ENCODE measurements around the gene ELF2. TPM values are rescaled to one million over a fixed set of nuclear protein-coding genes. Genes with fewer than 3 reads are reported as not detected.

The ELF2 gene
- total and polyA plus RNA-seq, 2 of the 8 experiments (the other 6 are each of a cell fraction or from before 2014, with no cell fraction given), result 21.1 to 44.3 TPM

DNA sequence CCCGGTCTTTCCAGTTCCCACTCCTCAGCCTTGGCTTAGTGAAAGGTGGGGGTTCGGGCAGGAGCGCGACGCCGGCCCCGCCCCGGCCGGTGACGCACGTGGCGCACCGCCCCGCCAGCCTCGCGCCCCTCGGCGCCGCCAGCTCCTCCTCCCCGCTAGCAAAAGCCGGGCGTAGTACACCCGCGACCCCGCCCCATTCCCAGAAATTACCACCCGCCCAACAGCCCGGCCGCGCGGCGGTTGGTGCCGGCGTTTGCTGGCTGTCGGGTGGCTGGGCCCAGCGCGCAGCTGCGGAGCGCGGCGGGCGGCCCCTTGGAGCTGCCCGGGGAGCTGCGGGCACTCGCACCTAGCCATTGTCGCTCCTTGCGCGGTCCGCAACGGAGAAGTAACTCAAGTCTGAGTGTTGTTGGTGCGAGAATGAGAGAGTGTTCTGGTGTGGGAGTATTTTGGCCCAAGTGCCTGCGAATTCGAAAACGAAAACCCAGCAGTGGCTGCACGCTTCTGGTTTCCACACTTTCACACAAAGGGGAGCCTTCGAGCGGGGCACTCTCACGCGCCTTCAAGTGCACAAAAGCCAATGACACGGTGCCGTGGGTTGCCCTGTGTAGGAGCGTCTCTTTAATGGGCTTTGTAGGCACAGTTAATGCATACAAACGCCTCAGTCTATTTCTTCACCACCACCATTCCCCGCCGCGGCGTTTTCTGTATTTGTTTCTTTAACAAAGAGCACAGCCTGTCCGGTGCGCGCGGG lies 1.0 kb upstream of the ELF2 start (continued):
- TF ChIP-seq, protein P1, sequence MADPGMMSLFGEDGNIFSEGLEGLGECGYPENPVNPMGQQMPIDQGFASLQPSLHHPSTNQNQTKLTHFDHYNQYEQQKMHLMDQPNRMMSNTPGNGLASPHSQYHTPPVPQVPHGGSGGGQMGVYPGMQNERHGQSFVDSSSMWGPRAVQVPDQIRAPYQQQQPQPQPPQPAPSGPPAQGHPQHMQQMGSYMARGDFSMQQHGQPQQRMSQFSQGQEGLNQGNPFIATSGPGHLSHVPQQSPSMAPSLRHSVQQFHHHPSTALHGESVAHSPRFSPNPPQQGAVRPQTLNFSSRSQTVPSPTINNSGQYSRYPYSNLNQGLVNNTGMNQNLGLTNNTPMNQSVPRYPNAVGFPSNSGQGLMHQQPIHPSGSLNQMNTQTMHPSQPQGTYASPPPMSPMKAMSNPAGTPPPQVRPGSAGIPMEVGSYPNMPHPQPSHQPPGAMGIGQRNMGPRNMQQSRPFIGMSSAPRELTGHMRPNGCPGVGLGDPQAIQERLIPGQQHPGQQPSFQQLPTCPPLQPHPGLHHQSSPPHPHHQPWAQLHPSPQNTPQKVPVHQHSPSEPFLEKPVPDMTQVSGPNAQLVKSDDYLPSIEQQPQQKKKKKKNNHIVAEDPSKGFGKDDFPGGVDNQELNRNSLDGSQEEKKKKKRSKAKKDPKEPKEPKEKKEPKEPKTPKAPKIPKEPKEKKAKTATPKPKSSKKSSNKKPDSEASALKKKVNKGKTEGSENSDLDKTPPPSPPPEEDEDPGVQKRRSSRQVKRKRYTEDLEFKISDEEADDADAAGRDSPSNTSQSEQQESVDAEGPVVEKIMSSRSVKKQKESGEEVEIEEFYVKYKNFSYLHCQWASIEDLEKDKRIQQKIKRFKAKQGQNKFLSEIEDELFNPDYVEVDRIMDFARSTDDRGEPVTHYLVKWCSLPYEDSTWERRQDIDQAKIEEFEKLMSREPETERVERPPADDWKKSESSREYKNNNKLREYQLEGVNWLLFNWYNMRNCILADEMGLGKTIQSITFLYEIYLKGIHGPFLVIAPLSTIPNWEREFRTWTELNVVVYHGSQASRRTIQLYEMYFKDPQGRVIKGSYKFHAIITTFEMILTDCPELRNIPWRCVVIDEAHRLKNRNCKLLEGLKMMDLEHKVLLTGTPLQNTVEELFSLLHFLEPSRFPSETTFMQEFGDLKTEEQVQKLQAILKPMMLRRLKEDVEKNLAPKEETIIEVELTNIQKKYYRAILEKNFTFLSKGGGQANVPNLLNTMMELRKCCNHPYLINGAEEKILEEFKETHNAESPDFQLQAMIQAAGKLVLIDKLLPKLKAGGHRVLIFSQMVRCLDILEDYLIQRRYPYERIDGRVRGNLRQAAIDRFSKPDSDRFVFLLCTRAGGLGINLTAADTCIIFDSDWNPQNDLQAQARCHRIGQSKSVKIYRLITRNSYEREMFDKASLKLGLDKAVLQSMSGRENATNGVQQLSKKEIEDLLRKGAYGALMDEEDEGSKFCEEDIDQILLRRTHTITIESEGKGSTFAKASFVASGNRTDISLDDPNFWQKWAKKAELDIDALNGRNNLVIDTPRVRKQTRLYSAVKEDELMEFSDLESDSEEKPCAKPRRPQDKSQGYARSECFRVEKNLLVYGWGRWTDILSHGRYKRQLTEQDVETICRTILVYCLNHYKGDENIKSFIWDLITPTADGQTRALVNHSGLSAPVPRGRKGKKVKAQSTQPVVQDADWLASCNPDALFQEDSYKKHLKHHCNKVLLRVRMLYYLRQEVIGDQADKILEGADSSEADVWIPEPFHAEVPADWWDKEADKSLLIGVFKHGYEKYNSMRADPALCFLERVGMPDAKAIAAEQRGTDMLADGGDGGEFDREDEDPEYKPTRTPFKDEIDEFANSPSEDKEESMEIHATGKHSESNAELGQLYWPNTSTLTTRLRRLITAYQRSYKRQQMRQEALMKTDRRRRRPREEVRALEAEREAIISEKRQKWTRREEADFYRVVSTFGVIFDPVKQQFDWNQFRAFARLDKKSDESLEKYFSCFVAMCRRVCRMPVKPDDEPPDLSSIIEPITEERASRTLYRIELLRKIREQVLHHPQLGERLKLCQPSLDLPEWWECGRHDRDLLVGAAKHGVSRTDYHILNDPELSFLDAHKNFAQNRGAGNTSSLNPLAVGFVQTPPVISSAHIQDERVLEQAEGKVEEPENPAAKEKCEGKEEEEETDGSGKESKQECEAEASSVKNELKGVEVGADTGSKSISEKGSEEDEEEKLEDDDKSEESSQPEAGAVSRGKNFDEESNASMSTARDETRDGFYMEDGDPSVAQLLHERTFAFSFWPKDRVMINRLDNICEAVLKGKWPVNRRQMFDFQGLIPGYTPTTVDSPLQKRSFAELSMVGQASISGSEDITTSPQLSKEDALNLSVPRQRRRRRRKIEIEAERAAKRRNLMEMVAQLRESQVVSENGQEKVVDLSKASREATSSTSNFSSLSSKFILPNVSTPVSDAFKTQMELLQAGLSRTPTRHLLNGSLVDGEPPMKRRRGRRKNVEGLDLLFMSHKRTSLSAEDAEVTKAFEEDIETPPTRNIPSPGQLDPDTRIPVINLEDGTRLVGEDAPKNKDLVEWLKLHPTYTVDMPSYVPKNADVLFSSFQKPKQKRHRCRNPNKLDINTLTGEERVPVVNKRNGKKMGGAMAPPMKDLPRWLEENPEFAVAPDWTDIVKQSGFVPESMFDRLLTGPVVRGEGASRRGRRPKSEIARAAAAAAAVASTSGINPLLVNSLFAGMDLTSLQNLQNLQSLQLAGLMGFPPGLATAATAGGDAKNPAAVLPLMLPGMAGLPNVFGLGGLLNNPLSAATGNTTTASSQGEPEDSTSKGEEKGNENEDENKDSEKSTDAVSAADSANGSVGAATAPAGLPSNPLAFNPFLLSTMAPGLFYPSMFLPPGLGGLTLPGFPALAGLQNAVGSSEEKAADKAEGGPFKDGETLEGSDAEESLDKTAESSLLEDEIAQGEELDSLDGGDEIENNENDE (IDR thresholded peaks at IDR 0.05; ENCODE audit: insufficient replicate concordance, low read length), result no peak
- peak; percentile 82 for TF ChIP-seq TAF7 (optimal IDR thresholded peaks at IDR 0.05; ENCODE audit: borderline replicate concordance, low read depth, low read length)
- no peak for TF ChIP-seq GABPA (IDR thresholded peaks at IDR 0.05; ENCODE audit: borderline replicate concordance, insufficient read depth, low read length)
- TF ChIP-seq PHF8 (conservative IDR thresholded peaks at IDR 0.05; ENCODE audit: low read depth, low read length), result no peak; the same call in 1 of the 2 replicates
- TF ChIP-seq CTBP2 (IDR thresholded peaks at IDR 0.05; ENCODE audit: borderline replicate concordance, insufficient read depth, insufficient read length, low read length), result no peak
- 0 out of 2 replicates have a peak, but pooled peaks have one; percentile 10 for TF ChIP-seq JUND (IDR thresholded peaks at IDR 0.05; ENCODE audit: low read length)
- TF ChIP-seq CHD2 (IDR thresholded peaks at IDR 0.05; ENCODE audit: low read length), result no peak
- TF ChIP-seq ASH2L (IDR thresholded peaks at IDR 0.05; ENCODE audit: low read length), result peak; percentile 90
- no peak for TF ChIP-seq RFX5 (IDR thresholded peaks at IDR 0.05; ENCODE audit: borderline replicate concordance, low read depth, low read length)
- TF ChIP-seq SIRT6 (IDR thresholded peaks at IDR 0.05; ENCODE audit: low read length), result no peak
